HG03039 (cell line): ENCODE results near the gene RRP1B.
"Not testable (repeated sequence)": the region's sequence is repeated elsewhere in the genome, so short reads cannot be mapped to it uniquely, and the experiment has no call there.

Experiments used
- ATAC-seq: cut with Tn5 transposase; IDR thresholded peaks from one replicate; pipeline ENCODE4 v1.9.1; 2021; ENCODE audit warnings: mild to moderate bottlenecking, moderate library complexity; ENCODE audit not compliant: unreplicated experiment

The RRP1B gene

DNA sequence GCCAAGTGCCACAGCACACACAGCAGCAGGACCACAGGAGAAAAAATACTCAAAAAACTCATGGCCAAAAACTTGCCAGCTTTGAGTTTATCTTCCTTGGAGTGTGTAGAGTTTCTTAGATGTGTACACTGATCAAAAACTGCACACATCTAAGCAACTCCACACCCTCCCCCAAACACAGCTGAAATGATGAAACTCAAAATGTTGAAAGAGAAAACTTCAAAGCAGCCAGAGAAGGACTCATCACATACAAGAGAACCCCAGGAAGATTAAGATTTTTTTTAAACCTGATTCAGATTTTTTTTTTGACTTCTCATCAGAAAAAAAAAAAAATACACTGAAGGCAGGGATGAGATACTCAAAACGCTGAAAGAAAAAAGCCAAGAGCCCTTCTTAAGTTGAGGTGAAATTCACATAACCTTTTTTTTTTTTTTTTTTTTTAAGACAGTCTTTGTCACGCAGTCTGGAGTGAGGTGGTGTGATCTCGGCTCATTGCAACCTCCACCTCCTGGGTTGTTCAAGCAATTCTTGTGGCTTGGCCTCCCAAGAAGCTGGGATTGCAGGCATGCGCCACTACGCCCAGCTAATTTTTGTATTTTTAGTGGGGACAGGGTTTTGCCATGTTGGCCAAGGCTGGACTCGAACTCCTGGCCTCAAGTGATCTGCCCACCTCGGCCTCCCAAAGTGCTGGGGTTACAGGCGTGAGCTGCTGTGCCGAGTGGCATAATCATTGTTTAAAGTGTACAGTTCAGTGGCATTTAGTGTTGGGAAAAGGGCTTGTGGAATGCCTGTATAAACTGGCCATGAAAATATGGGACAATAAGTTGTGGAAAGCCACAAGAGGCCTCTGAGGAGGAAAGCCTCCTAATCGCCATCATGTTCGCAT is 38.6 kb downstream of the RRP1B start:
- no peak for ATAC-seq

DNA sequence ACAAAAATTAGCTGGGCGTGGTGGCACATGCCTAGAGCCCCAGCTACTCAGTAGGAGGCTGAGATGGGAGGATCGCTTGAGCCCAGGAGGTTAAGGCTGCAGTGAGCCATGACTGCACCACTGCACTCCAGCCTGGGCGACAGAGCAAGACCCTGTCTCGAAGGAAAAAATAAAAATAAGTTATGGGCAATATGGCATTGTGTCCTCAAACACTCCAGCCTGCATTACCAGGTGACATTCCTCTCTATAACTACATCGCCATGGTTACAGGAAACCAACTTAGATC is 40.1 kb downstream of the RRP1B start:
- not testable (repeated sequence) for ATAC-seq

DNA sequence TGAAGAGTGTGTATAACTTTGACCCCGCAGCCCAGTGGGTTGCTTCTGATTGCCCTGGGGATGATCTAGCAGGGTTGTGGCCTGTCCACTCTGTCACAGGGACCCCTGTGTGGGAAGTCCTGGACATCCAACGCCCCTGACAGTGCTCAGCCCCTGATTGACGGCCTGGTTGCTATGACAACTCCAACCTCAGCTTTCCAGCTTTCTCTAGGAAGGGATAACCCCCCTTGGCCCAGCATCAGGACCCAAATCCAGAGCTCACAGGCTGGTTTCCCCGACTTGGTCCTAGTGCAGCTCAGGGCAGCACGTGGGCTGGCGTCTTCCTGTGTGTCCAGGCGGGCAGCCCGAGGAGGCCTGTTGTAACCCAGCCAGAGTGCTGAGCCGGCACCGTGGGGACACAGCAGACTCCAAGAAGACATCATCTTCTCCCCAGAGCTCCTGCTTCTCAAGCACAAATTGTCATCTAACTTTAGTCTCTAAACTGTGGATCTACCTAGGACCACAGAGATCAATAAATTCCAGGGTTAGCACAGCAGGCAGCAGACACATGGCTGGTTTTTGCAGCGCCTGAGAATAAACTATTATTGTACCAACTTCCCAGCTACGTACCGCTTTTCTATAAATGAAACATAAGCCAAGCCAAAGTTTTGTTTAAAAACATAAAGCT is 40.7 kb downstream of the RRP1B start:
- ATAC-seq, result no peak

DNA sequence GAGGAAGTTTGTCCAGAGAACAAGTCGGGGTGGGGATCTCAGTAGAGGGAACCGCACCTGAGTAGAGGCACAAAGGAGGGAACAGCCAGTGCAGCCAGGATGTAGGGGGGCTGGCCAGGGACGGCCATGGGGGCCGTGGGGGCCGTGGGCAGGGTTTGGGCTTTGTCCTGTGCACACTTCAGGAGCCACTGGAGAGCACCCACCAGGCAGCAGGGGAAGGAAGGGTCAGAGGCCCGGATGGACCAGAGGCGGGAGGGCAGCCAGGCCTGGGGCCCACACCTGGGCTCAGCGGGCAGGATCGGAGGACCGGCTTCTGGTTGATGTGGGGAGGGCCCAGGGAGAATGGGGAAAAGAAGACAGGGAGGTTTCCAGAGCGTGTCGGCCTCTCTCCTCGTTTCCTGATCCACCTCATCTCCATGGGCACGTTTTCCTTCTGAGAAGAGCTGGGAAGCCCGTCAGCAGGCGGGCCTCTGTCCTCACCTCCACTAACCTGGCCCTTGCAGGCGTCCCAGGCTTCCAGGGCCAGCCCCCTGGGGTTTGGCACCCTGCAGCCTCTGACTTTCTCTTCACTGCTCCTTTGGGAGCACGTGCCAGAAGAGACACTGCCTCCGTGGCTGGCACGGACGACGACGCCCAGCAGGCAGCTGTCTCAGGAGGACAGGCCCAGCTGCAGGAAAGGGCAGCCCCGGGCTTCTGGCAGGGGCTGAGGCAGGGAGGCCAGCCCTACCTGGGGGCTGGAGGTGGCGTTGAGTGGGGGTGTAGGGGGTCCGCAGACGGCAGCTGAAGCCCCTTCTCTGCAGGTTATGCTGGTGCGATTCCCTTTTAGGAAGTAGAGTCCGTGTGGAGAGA is 42.8 kb downstream of the RRP1B start:
- no peak for ATAC-seq

DNA sequence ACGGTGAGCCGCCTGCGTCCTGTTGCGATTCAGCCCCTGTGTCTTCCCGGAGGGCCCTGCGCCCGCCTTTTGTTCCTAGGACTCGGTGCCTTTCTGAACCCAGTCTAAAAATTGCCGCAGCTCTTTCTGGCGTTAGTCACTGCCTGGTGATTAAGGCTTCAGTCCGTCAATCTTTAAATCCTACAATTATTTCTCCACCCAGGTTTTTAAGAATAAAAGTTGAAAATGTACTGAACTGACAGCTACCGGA is 43.4 kb downstream of the RRP1B start:
- no peak for ATAC-seq

DNA sequence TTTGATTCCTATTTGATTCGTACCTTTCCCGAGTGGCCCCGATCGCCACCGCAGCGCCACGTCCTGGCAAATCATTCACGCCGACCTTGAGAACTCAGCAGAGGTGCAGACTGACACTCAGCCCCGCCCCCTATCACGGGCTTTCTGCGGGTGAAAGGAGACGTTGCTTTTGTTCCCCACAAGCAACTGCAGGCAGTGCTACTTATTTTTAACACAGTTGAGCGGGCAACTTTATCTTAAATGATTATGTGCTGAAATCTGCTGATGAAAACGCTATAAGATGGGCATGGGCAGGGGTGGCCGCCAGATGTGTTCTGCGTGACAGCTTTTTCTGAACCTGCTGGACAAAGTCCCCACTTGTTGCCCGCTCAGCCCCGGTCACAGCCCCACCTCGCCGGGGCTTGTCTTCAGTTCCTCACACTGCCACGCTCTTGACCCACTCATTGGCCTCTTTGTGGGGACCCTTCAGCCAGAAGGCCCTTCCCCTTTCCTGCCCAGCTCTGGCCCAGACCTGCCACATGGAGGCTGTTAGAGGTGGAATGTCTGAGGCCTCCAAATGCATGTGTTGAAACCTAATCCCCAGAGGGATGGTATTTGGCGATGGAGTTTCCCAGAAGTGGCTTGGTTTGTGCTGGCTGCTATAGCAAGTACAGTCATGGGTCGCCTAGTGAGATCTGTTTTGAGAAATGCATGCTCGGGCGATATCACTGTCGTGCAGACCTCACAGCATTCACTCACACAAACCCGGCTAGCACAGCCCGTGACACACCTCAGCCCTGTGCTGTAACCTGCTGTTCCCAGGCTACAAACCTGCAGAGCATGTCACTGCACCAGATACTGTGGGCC is 43.9 kb downstream of the RRP1B start:
- no peak for ATAC-seq

DNA sequence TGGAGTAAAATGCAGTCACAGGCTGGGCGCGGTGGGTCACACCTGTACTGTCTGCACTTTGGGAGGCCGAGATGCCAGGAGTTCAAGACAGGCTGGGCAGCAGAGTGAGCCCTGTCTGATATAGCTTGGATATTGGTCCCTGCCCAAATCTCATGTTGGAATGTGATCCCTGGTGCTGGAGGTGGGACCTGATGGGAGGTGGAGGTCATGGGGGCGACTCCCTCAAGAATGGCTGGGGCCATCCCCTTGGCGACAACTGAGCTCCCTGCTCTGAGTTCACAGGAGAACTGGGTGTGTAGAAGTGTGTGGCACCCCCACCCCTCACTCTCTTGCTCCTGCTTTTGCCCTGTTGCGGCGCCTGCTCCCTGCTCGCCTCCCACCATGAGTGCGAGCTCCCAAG is 48.1 kb downstream of the RRP1B start:
- ATAC-seq, result no peak

DNA sequence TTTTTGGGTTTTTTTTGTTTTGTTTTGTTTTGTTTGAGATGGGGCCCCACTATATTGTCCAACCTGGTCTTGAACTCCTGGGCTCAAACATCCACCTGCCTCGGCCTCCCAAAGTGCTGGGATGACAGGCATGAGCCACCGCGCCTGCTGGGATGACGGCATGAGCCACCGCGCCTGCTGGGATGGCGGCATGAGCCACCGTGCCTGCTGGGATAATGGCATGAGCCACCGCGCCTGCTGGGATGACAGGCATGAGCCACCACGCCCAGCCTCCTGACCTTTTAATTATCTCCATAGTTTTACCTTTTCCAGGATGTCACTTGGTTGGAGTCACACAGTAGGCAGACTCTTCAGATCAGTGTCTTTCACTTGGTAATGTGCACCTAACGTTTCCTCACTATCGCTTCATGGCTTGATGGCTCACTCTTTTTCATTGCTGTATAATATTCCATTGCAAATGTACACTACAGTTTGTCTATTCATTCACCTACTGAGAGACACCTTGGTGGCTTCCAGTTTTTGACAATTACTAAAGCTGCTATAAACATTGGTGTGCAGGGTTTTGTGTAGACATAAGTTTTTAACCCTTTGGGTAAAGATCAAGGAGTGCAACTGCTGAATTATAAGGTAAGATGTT is 49.5 kb downstream of the RRP1B start:
- no peak for ATAC-seq

DNA sequence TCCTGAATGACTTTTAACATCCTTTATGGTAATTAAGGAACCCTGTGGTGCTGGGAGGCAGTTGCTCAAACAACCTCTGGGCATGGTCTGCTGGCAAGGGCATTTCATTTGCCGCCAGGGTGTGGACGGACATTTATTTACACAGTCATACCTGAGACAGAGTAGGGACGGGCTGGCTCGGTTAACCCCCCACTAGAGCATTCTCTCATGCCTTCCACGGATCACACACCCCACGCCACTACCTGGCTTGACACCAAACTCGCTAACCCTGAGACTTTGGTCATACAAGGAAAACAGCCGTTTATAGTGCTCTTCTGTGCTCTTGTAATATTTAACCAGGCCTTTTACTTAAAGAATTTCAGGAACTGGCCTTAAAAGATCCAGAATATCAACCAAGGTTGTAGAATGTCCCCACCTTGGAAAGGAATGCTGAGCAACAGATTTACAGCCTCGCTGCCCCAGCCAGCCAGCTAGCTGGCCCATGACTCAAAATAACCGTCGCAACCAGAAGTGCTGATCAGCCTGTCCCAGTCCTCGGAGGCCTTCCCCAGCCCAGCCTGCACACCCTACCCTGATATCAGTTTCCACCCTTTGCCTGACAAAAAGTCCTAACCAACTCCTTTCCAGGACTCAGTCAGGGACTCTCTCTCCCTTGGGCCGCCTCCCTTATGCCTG is 53.0 kb downstream of the RRP1B start:
- ATAC-seq, result no peak

DNA sequence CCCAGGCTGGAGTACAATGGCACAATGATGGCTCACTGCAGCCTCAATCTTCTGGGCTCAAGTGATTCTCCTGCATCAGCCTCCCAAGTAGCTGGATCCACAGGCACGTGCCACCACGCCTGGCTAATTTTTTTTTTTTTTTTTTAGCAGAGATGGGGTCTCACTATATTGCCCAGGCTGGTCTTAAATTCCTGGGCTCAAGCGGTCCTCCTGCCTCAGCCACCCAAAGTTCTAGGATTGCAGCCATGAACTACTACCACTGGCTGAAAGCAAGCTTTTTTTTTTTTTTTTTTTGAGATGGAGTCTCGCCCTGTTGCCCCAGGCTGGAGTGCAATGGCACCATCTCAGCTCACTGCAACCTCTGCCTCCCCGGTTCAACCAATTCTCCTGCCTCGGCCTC is 53.8 kb downstream of the RRP1B start:
- not testable (repeated sequence) for ATAC-seq

DNA sequence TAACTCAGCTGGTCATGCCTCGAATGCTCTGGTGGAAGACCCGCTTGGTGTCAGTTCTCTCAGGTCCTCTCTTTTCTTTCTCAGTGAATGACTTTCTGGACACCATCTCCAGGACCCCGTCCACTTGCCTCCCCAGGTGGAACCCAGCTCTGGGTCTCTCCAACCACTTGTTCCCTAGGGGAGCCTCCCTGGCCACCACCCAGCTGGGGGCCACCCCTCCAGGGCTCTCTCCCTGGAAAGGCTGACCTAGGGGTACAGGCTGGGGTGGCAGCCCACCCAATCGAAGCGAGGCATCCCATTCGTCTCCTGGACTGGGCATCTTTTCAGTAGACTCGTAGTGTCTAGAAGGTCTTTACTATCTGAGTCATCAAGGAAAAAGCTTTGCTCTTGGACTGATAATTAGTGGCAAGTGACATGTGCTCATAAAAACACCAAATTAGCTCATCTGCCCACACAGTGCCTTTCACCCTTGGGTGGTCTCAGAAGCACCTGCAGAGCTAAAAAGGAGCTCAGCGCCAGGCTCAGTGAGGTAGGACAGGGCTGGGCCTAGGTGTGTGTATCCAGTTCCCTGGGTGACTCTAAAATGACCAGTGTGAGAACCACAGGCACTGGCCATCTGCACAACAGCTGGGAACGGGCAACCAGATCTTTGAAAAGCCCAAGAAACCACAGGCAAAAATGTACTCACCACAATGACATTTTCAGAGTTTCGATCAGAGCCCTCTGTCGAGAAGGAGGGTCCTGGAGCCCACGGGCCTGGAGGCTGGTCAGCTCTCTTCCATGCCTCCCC is 57.2 kb downstream of the RRP1B start:
- no peak for ATAC-seq

DNA sequence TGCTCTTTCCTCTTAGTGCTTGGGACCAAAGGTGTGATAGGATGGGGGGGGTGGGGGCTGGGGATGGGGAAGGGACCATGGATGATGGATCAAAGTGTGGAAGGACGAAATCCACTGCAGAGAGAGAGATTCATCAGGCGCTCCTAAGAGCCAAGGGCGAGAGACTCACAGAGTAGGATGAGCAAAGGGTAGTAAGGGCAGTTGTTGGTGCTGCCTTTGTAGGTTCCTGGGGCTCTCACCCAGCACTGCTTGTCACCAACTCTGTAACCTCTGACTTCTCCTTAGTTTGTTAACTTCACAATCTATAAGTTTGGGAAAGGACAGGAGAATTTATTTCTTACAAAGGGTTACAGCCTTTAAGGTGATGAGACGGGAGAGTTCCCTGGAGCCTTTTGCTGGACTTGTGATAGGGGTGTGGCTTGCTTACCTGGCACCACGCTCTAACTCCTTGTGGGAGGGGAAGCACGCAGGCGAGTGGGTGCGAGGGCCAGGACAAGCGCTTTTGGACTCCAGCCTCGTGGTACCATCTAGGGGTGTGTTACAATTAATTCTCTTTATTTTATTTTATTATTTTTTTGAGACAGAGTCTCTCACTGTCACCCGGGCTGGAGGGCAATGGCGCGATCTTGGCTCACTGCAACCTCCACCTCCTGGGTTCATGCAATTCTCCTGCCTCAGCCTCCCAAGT is 58.0 kb downstream of the RRP1B start:
- ATAC-seq, result no peak

DNA sequence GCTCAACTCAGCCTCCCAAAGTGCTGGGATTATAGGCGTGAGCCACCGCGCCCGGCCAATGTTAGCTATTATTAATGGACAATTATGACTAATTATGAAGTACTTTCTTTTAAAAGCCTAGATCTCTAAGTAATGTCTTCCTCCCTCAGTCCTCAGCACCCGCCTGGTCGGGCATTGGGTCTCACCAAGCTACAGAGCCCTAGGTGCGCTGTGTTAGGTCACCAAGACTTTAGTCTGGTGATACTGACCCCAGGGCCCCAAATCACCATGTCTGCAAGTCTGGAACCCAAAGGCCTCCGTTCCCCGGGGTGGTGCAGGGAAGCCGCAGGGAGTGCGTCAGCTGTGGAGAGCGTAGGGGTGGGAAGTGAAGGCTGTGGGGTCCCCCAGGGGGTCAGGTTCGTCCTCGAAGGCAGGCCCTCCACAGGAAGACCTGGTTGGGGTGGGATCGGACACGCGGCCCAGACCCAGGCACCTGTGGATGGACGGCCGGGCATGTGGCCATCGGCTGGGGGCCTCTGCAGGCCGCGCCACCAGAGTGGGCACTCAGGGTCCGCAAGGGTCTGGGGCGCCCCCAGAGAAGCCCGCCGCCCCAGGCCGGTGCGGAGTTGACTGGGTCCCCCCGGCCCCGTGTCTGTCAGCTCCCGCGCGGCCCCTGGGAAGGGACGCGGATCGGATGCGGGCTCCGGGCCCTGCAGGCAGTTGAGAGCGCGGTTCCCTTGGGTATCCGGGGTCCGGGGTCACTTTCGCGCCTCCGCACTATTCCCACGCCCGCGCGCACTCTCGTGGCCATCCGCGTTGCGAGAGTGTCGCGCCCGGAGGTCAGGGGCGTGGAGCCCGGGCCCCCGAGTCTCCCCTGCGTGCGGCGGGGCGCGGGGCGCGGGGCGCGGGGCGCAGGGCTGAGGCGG is 58.9 kb downstream of the RRP1B start:
- ATAC-seq, result peak; percentile 0

DNA sequence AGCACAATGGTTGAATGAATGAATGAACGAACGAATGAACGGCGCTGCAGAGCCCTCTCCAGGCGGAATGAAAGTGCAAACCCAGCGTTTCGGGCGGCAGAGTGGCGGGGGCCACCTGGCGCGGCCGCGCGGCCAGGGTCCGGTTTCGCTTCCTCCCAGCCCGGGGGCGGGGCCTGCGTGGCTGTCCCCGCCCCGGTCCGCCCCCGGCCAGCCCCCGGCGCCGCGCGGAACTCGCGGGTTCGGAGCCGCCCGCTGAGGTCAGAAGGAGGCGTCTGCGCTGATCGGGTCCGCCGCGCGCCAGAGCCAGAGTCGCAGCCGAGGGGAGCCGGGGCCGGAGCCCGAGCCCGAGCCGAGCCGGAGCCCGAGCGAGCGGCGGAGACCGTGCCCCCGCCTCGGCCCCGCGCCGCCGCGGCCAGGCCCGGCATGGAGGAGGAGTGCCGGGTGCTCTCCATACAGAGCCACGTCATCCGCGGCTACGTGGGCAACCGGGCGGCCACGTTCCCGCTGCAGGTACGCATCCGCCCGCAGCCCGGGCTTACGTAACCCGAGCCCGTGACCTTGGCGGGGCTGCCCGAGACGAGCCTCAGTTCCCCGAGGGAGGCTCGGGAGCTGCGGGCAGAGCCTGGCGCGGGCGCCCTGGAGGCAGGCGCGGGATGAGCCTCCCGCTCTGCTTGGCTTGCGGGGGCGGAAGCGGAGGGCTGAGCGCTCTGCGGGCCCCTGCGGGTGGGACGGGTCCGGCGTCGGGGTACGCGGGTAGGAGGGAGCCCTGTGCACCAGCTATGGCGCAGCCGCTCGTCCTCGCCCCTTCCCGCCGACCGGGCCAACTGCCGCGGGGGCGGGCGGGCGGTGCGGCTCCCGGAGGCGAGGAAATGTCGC is 59.8 kb downstream of the RRP1B start, which contains the start of gene PDXK:
Gene PDXK, plus strand, starts transcription at position 258 of the 876 bp plus-strand sequence. Its CDS starts 166 bp downstream, at position 424.
- ATAC-seq, result peak; percentile 52

DNA sequence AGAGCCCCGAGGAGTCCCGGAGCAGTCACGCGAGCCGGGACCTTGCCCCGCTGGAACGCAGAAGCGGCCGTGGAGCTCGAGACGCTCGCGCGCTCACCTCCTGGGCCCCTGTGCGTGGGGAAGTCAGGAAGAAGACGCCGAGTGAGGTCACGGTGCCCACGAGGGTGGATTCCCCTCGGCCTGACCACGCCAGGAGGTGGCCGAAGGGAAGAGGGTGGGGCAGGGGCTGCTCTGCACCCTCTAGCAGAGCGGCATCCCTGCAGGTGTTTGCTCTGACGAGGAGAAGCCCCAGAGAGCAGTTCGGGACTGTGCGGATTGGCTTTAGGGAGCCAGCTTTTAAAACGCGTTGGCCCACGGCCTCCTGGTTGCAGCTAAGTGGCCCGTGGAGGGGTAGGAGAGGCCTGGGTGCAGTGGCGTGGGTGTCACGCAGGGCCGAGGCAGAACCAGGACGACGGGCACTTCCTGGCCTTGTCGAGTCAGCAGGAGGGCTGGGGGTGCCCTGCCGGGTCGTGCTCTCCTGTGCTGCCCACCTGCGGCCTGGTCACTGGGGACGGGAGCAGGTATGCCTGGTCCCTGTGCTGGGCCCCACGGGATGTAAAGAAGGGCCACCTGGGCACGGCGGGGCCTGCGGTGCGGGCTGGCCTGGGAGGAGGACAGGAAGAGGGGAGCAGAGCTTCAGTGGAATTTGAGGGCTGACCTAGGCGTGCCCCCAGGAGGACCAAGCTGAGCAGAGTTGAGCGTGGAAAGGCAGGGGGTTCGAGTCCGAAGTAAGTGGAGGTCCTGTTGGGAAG is 60.6 kb downstream of the RRP1B start:
- peak; percentile 3 for ATAC-seq
